ENCODE measurements around the gene AIMP1.

DNA sequence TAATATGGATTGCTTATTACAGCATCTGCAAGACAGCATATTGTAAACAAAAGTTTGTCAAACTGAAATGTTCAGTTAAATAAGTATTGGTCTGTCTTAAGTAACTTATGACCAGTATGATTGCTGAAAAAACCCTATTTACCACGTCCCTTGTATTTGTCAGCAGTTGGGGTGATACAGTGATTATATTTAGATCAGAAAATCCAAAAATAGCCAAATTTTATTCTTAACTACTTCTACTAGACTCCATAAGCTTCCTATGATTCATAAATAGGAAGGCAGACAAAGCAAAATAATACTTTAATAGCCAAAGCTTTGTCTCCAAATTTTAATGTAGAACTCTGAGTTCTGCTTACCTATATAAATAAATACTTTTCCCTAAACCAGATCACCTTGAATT is 45.6 kb upstream of the AIMP1 start:
- TF ChIP-seq POLR2A (IDR thresholded peaks at IDR 0.05) (no peak), EP300 (IDR thresholded peaks at IDR 0.05) (no peak)

Data from stomach (tissue), 4 donors.